Choroid plexus epithelial cell (primary cell): ENCODE measurements around the gene FRMPD4.

Experiments
- DNase-seq: peaks from one replicate; pipeline ENCODE4 v3.0.0-alpha.2; 2010; ENCODE audit warnings: low read depth
- H3K4me3 ChIP-seq: 2 replicates; pipeline ENCODE4 v1.5.1; 2011; ENCODE audit warnings: low read depth, mild to moderate bottlenecking, control low read depth, low read length, moderate library complexity
- TF ChIP-seq, protein P1 (sequence below): conservative IDR thresholded peaks from 2 replicates; pipeline ENCODE4 v1.5.1; 2011; ENCODE audit warnings: low read depth, mild to moderate bottlenecking, control low read depth, inconsistent platforms, low read length, moderate library complexity

FRMPD4 gene

DNA sequence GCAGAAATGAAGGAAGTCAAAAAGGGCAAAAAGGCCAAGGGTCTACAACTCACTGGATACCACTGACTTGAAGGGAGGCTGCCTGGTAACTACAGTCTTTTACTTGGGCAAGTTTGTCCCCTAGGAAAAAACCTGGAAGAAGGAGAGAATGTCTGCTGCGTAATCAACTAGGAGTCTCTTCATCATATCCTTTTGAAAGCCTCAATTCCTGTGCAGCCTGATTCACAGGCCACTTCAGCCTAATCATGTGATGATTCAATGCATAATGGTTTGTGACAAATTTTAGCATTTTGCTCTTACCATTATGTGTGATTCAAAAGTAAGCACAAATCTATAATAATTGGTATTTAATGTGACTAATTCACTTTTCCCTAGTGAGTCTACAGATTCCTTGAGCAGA is 273.6 kb downstream of the FRMPD4 start:
- no peak overlapping the region for H3K4me3 ChIP-seq
- TF ChIP-seq, protein P1, sequence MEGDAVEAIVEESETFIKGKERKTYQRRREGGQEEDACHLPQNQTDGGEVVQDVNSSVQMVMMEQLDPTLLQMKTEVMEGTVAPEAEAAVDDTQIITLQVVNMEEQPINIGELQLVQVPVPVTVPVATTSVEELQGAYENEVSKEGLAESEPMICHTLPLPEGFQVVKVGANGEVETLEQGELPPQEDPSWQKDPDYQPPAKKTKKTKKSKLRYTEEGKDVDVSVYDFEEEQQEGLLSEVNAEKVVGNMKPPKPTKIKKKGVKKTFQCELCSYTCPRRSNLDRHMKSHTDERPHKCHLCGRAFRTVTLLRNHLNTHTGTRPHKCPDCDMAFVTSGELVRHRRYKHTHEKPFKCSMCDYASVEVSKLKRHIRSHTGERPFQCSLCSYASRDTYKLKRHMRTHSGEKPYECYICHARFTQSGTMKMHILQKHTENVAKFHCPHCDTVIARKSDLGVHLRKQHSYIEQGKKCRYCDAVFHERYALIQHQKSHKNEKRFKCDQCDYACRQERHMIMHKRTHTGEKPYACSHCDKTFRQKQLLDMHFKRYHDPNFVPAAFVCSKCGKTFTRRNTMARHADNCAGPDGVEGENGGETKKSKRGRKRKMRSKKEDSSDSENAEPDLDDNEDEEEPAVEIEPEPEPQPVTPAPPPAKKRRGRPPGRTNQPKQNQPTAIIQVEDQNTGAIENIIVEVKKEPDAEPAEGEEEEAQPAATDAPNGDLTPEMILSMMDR: no peak
- no peak for DNase-seq

DNA sequence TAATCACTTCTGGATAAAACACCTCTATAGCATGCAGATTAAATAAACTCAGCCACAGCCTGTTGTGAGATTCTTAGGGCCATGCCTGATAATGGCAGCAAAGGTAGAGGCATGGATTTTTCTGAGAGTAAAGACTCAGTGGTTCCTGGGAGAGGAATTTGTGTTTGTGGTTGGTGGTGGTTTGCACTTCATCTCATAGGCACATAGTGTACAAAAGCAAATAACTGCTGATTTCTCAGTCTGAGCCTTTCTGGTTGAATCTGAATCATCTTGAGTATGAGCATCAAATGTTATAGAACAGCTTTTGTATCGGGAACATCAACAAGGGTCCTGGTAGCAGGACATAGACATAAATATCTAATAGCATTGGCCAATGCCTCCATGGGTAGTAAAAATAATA is 274.3 kb downstream of the FRMPD4 start:
- TF ChIP-seq, protein P1: no peak
- DNase-seq: no peak
- no peak overlapping the region for H3K4me3 ChIP-seq

DNA sequence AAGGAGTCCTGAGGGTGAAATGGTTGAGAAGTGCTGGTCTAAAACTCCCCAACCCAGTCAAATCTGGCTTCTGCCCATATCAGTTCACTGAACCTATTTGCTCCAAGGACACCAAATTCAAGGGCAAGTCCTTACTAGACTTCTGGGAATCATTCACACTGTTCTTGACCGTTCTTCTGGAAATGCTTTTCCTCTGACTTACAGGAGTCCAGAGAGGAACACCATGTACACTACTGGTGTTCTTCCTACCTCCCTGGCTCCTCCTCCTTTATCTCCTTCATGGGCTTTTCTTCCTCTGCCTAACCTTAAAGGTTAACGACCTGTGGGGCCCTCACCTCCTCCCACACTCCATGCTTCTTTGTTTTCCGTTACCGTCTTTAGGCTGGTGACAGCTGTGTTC is 281.3 kb downstream of the FRMPD4 start:
- H3K4me3 ChIP-seq: no peak overlapping the region
- DNase-seq: no peak
- TF ChIP-seq, protein P1: no peak

DNA sequence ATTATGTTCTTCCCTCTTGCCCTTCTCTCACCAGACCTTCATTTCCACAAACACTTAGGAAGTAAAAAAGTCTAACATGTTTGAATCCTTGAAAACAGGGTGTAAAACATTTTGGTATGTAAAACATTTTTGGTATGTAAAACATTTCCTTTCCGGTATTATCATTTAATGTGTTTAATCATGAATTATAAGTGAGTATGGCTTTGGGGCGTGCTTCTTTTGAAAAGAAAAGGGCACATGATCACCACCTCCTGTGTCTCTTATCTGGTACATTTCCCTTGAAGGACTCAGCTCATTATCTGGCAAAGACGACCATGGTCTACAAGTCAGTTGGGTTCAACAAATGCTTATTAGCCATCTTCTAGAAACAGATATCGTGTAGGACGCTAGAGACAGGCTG is 283.6 kb downstream of the FRMPD4 start:
- TF ChIP-seq, protein P1: no peak
- no peak overlapping the region for H3K4me3 ChIP-seq
- DNase-seq: no peak

DNA sequence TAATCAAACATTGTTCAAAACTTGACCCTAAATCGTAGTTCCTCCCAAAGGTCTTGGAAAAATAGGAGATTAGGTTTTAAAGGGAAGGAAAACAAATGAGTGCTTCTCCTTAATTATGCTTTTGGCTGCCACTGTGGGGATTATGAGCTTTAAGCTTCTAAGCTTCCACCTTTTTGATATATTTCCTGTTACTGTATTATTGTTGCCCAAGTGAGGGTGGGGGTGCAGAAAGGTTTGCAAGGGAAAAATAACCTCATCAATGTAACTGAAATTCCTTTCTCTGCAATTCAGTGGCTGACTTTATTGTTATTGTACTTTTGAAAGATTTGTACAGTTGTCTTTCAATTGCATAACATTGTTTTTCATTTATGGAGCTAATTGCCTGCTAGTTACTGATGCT is 285.1 kb downstream of the FRMPD4 start:
- no peak overlapping the region for H3K4me3 ChIP-seq
- TF ChIP-seq, protein P1: no peak
- DNase-seq: no peak

DNA sequence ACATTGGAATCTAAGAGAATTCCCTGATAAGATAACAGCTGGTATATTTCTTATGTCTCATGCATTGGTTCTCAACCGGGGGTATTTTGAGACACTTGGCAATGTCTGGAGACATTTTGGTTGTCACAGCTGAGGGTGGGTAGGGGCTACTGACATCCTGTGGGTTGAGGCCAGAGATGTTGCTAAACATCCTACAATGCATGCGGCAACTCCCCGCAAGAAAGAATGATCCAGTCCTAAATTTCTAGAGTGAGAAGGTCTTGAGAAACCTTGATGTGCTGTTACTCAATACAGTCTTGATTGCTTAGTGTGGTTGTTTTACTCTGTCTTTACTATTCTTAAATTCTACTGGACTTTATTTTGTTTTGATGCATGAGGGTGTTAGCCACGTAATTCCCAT is 287.2 kb downstream of the FRMPD4 start:
- no peak overlapping the region for H3K4me3 ChIP-seq
- TF ChIP-seq, protein P1: no peak
- no peak for DNase-seq

DNA sequence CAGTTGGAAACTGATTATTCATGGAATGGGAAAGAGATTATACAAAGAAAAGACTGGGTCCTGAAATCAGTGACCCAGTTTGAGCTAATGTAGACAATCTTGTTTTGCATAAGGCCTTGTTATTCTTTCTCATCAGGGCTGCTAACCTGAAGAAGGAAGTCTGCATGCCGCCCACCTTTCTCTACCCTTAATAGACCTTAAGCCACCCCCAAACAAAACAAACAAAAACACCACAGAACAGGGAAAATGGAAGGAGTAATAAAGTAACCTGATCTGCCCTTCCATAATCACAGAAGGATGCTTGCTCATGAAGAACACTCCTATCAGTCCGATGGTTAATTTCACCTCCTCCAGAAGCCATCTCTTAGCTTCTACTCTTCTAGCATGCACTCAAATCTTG is 288.1 kb downstream of the FRMPD4 start:
- no peak for DNase-seq
- TF ChIP-seq, protein P1: no peak
- no peak overlapping the region for H3K4me3 ChIP-seq
